Mononuclear cell (primary cell): Measurements from ENCODE around the gene TP53TG3. TPM values are rescaled to one million over a fixed set of nuclear protein-coding genes. Genes with fewer than 3 reads are reported as not detected.
"Not testable (repeated sequence)": the region's sequence is repeated elsewhere in the genome, so short reads cannot be mapped to it uniquely, and the experiment has no call there.

Experiments used
- H3K27me3 ChIP-seq: 2 replicates; pipeline ENCODE4 v1.6.0; 2011; ENCODE audit warnings: low read length, control low read depth; ENCODE audit not compliant: insufficient read depth
- H3K4me1 ChIP-seq: 2 replicates; pipeline ENCODE4 v1.5.1; 2011; ENCODE audit warnings: mild to moderate bottlenecking, low read length, control low read depth; ENCODE audit not compliant: insufficient read depth
- H3K4me3 ChIP-seq: 2 replicates; pipeline ENCODE4 v1.5.1; 2011; ENCODE audit warnings: mild to moderate bottlenecking, low read length, moderate library complexity
- H3K9me3 ChIP-seq: 2 replicates; pipeline ENCODE4 v1.5.1; 2011; ENCODE audit warnings: low read depth, mild to moderate bottlenecking, control low read depth, low read length
- total RNA-seq: library from RNA; depleted of rRNA; stranded (reverse); fragments of >200 nt; gene quantifications from one replicate; pipeline ENCODE4 v1.2.3, GENCODE V29; 2012

The TP53TG3 gene
- not detected for total RNA-seq

- not testable (repeated sequence) for H3K27me3 ChIP-seq, H3K9me3 ChIP-seq, H3K4me3 ChIP-seq, H3K4me1 ChIP-seq
These were observed at the start of gene TP53TG3 for GRCh38 chr16:32676065-32676464. TSS of gene TP53TG3 (minus strand) at chr16:32676165. CDS start at chr16:32676097, 68 bp downstream.

- not testable (repeated sequence) for H3K9me3 ChIP-seq, H3K27me3 ChIP-seq, H3K4me1 ChIP-seq, H3K4me3 ChIP-seq
These were observed 25.1 kb downstream of the TP53TG3 start for GRCh38 chr16:32650876-32651275.

GRCh38 chr16:32647562-32647961 is 28.4 kb downstream of the TP53TG3 start:
- H3K4me3 ChIP-seq, H3K9me3 ChIP-seq, H3K27me3 ChIP-seq, H3K4me1 ChIP-seq: not testable (repeated sequence)

GRCh38 chr16:32646780-32647179 is 29.2 kb downstream of the TP53TG3 start:
- H3K27me3 ChIP-seq, H3K4me1 ChIP-seq, H3K9me3 ChIP-seq, H3K4me3 ChIP-seq: not testable (repeated sequence)

GRCh38 chr16:32646177-32646576 is 29.8 kb downstream of the TP53TG3 start:
- not testable (repeated sequence) for H3K4me1 ChIP-seq, H3K9me3 ChIP-seq, H3K27me3 ChIP-seq, H3K4me3 ChIP-seq

GRCh38 chr16:32645278-32645908 is 30.6 kb downstream of the TP53TG3 start:
- not testable (repeated sequence) for H3K4me1 ChIP-seq, H3K9me3 ChIP-seq, H3K4me3 ChIP-seq, H3K27me3 ChIP-seq

GRCh38 chr16:32644715-32645114 is 31.2 kb downstream of the TP53TG3 start:
- H3K4me1 ChIP-seq, H3K27me3 ChIP-seq, H3K4me3 ChIP-seq, H3K9me3 ChIP-seq: not testable (repeated sequence)

GRCh38 chr16:32637614-32638013 is 38.4 kb downstream of the TP53TG3 start:
- H3K9me3 ChIP-seq, H3K4me1 ChIP-seq: not testable (repeated sequence)

GRCh38 chr16:32632096-32632495 is 43.9 kb downstream of the TP53TG3 start:
- not testable (repeated sequence) for H3K9me3 ChIP-seq

More at GRCh38 chr16:32637614-32638013, 38.4 kb downstream of the TP53TG3 start:
- H3K4me3 ChIP-seq, H3K27me3 ChIP-seq: not testable (repeated sequence)

More at GRCh38 chr16:32632096-32632495, 43.9 kb downstream of the TP53TG3 start:
- not testable (repeated sequence) for H3K27me3 ChIP-seq, H3K4me3 ChIP-seq, H3K4me1 ChIP-seq
